ENCODE measurements around the gene FPR3. TPM values are rescaled to one million over a fixed set of nuclear protein-coding genes. Genes with fewer than 3 reads are reported as not detected.

The FPR3 gene
- total and polyA plus RNA-seq, 7 donors = 1.6 to 25.9 (median 4.6) TPM

- no peaks in the 10 kb centered on the region for H3K27me3 ChIP-seq
- WGBS, 2 donors = 94 to 96% methylated on average over 2 of the region's 2 CpGs
- no peak for DNase-seq
- intact Hi-C loops (cut with DNase I) = no loop called here
- no peaks in the 10 kb centered on the region for H3K4me1 ChIP-seq
- peaks cover 0 to 3% (median 0%) of the 10 kb centered on the region in 4 donors for H3K9me3 ChIP-seq
- no peak overlapping the region for H3K4me3 ChIP-seq
- TF ChIP-seq POLR2A (IDR thresholded peaks at IDR 0.05) (no peak), EP300 (IDR thresholded peaks at IDR 0.05) (no peak), POLR2AphosphoS5 (IDR thresholded peaks at IDR 0.05) (no peak), CTCF (IDR thresholded peaks at IDR 0.05) (no peak)
- H3K36me3 ChIP-seq = no peaks in the 10 kb centered on the region
- H3K27ac ChIP-seq = no peak overlapping the region
Measured at GRCh38 chr19:51837145-51837544, 42.2 kb downstream of the FPR3 start.

- Histone ChIP-seq H3K9me3 (peaks cover 22 to 79% (median 62%) of the 10 kb centered on the region in 4 donors), H3K4me3 (no peak overlapping the region), H3K27me3 (no peaks in the 10 kb centered on the region), H3K27ac (no peak overlapping the region), H3K36me3 (peaks cover 0 to 5% (median 0%) of the 10 kb centered on the region in 4 donors), H3K4me1 (no peaks in the 10 kb centered on the region)
- intact Hi-C loops (cut with DNase I) = no loop called here
- no peak for DNase-seq
- 94% methylated on average over 2 of the region's 2 CpGs for WGBS, 2 donors
- no peak for TF ChIP-seq POLR2A (IDR thresholded peaks at IDR 0.05)
- TF ChIP-seq EP300 (IDR thresholded peaks at IDR 0.05) = no peak
- TF ChIP-seq CTCF (IDR thresholded peaks at IDR 0.05) = no peak
- no peak for TF ChIP-seq POLR2AphosphoS5 (IDR thresholded peaks at IDR 0.05)
Measured at GRCh38 chr19:51861870-51862622, 67.1 kb downstream of the FPR3 start.

- intact Hi-C loops (cut with DNase I) = no loop called here
- 97 to 99% methylated on average over 4 of the region's 4 CpGs for WGBS, 2 donors
- peaks cover 12 to 80% (median 38%) of the 10 kb centered on the region in 4 donors for H3K9me3 ChIP-seq
- H3K4me3 ChIP-seq = no peak overlapping the region
- H3K4me1 ChIP-seq = no peaks in the 10 kb centered on the region
- H3K27me3 ChIP-seq = no peaks in the 10 kb centered on the region
- H3K36me3 ChIP-seq = peaks cover 31 to 60% (median 55%) of the 10 kb centered on the region in 4 donors
- no peak overlapping the region for H3K27ac ChIP-seq
- no peak for DNase-seq
- TF ChIP-seq EP300 (IDR thresholded peaks at IDR 0.05) (no peak), POLR2A (IDR thresholded peaks at IDR 0.05) (no peak), POLR2AphosphoS5 (IDR thresholded peaks at IDR 0.05) (no peak), CTCF (IDR thresholded peaks at IDR 0.05) (no peak)
Measured at GRCh38 chr19:51873097-51873496, 78.1 kb downstream of the FPR3 start.

Other genes starting within 250 kb of the FPR3 start
- 1 to 10 TPM; 3.3 to 5.8 (median 5.2) TPM for gene ZNF175, start 223.9 kb upstream of the FPR3 start, total RNA-seq
- 1 to 10 TPM; 1.4 to 3.6 (median 3.6) TPM for gene ZNF175, start 223.9 kb upstream of the FPR3 start, polyA plus RNA-seq
- under 1 TPM; 0.36 to 0.68 (median 0.52) TPM for gene SIGLEC5, start 164.8 kb upstream of the FPR3 start, total RNA-seq
- gene SIGLEC5, start 164.8 kb upstream of the FPR3 start, polyA plus RNA-seq = not detected
- 1 to 10 TPM in 2 of 4 donors, under 1 TPM in 1, not detected in 1; 0.55 to 6.1 (median 5.6) TPM for gene SIGLEC14, start 148.3 kb upstream of the FPR3 start, total RNA-seq
- gene SIGLEC14, start 148.3 kb upstream of the FPR3 start, polyA plus RNA-seq = 10 to 100 TPM in 1 of 3 donors, 1 to 10 TPM in 2; 1.2 to 10.2 (median 5.3) TPM
- gene SPACA6, start 101.8 kb upstream of the FPR3 start, total RNA-seq = 10 to 100 TPM; 19.9 to 45.7 (median 29.1) TPM
- 1 to 10 TPM in 2 of 3 donors, not detected in 1; 3.0 to 4.8 TPM for gene SPACA6, start 101.8 kb upstream of the FPR3 start, polyA plus RNA-seq
- gene HAS1, start 71.2 kb upstream of the FPR3 start, total RNA-seq = 1 to 10 TPM in 1 of 4 donors, under 1 TPM in 2, not detected in 1; 0.49 to 3.1 (median 0.83) TPM
- 1 to 10 TPM in 1 of 3 donors, under 1 TPM in 2; 0.17 to 1.2 (median 0.46) TPM for gene HAS1, start 71.2 kb upstream of the FPR3 start, polyA plus RNA-seq
- 10 to 100 TPM in 1 of 4 donors, 1 to 10 TPM in 3; 2.8 to 15.9 (median 6.2) TPM for gene FPR1, start 43.3 kb upstream of the FPR3 start, total RNA-seq
- 10 to 100 TPM in 1 of 3 donors, 1 to 10 TPM in 2; 1.2 to 12.0 (median 4.6) TPM for gene FPR1, start 43.3 kb upstream of the FPR3 start, polyA plus RNA-seq
- gene FPR2, start 34.0 kb upstream of the FPR3 start, total RNA-seq = 1 to 10 TPM in 2 of 4 donors, under 1 TPM in 1, not detected in 1; 0.36 to 3.7 (median 1.2) TPM
- gene FPR2, start 34.0 kb upstream of the FPR3 start, polyA plus RNA-seq = 1 to 10 TPM in 2 of 3 donors, under 1 TPM in 1; 0.60 to 2.3 (median 1.4) TPM
- 10 to 100 TPM; 21.7 to 28.0 (median 23.4) TPM for gene ZNF577, start 92.8 kb downstream of the FPR3 start, total RNA-seq
- 1 to 10 TPM; 2.8 to 9.6 (median 6.6) TPM for gene ZNF577, start 92.8 kb downstream of the FPR3 start, polyA plus RNA-seq
- gene ZNF649, start 109.9 kb downstream of the FPR3 start, total RNA-seq = 10 to 100 TPM; 10.5 to 14.6 (median 12.1) TPM
- 1 to 10 TPM; 2.3 to 5.1 (median 2.4) TPM for gene ZNF649, start 109.9 kb downstream of the FPR3 start, polyA plus RNA-seq
- gene ZNF613, start 132.3 kb downstream of the FPR3 start, total RNA-seq = 1 to 10 TPM; 2.4 to 8.1 (median 5.9) TPM
- gene ZNF613, start 132.3 kb downstream of the FPR3 start, polyA plus RNA-seq = 1 to 10 TPM; 2.8 to 7.8 (median 3.0) TPM
- gene ZNF350, start 191.7 kb downstream of the FPR3 start, total RNA-seq = 10 to 100 TPM; 11.0 to 19.7 (median 14.9) TPM
- 10 to 100 TPM in 1 of 3 donors, 1 to 10 TPM in 2; 6.6 to 13.2 (median 9.5) TPM for gene ZNF350, start 191.7 kb downstream of the FPR3 start, polyA plus RNA-seq
- 10 to 100 TPM; 18.0 to 26.8 (median 22.5) TPM for gene ZNF615, start 213.1 kb downstream of the FPR3 start, total RNA-seq
- 1 to 10 TPM; 1.2 to 3.0 (median 2.7) TPM for gene ZNF615, start 213.1 kb downstream of the FPR3 start, polyA plus RNA-seq
- gene ZNF614, start 233.2 kb downstream of the FPR3 start, total RNA-seq = 10 to 100 TPM in 2 of 4 donors, 1 to 10 TPM in 2; 6.6 to 13.5 (median 10.7) TPM
- 1 to 10 TPM; 1.2 to 3.0 (median 2.4) TPM for gene ZNF614, start 233.2 kb downstream of the FPR3 start, polyA plus RNA-seq

All from sigmoid colon (tissue), 7 donors.